GM18858 (cell line): ENCODE results near the gene UMODL1.

Source experiments
- ATAC-seq: cut with Tn5 transposase; IDR thresholded peaks from one replicate; pipeline ENCODE4 v1.9.1; 2021; ENCODE audit not compliant: unreplicated experiment

UMODL1 gene

GRCh38 chr21:42093991-42094421 lies 22.9 kb downstream of the UMODL1 start:
- no peak for ATAC-seq

GRCh38 chr21:42094811-42095210 lies 23.7 kb downstream of the UMODL1 start:
- ATAC-seq = no peak

GRCh38 chr21:42095581-42095980 lies 24.5 kb downstream of the UMODL1 start:
- ATAC-seq = no peak

GRCh38 chr21:42096566-42096965 lies 25.4 kb downstream of the UMODL1 start:
- ATAC-seq = no peak

- no peak for ATAC-seq
These were observed 26.2 kb downstream of the UMODL1 start for GRCh38 chr21:42097274-42097673.

GRCh38 chr21:42097860-42098454 lies 26.8 kb downstream of the UMODL1 start:
- no peak for ATAC-seq

- ATAC-seq = no peak
These were observed 27.9 kb downstream of the UMODL1 start for GRCh38 chr21:42098957-42099505.

GRCh38 chr21:42101246-42101645 lies 30.1 kb downstream of the UMODL1 start:
- ATAC-seq = no peak

- no peak for ATAC-seq
These were observed 31.0 kb downstream of the UMODL1 start for GRCh38 chr21:42102076-42102475.

GRCh38 chr21:42102526-42102925 lies 31.4 kb downstream of the UMODL1 start:
- ATAC-seq = no peak

GRCh38 chr21:42102991-42103390 lies 31.9 kb downstream of the UMODL1 start:
- ATAC-seq = no peak

- no peak for ATAC-seq
These were observed 32.7 kb downstream of the UMODL1 start for GRCh38 chr21:42103843-42104242.

- no peak for ATAC-seq
These were observed 34.6 kb downstream of the UMODL1 start for GRCh38 chr21:42105476-42106315.

GRCh38 chr21:42106425-42106824 lies 35.3 kb downstream of the UMODL1 start:
- ATAC-seq = no peak

- no peak for ATAC-seq
These were observed 36.2 kb downstream of the UMODL1 start for GRCh38 chr21:42107177-42107880.

GRCh38 chr21:42107881-42108553 lies 36.9 kb downstream of the UMODL1 start:
- ATAC-seq = peak; percentile 87

- no peak for ATAC-seq
These were observed 37.6 kb downstream of the UMODL1 start for GRCh38 chr21:42108554-42109340.

GRCh38 chr21:42109473-42109872 lies 38.4 kb downstream of the UMODL1 start:
- no peak for ATAC-seq

GRCh38 chr21:42109873-42110525 lies 38.9 kb downstream of the UMODL1 start:
- ATAC-seq = no peak
